Measurements from ENCODE around the gene CCDC110.

CCDC110 gene

DNA sequence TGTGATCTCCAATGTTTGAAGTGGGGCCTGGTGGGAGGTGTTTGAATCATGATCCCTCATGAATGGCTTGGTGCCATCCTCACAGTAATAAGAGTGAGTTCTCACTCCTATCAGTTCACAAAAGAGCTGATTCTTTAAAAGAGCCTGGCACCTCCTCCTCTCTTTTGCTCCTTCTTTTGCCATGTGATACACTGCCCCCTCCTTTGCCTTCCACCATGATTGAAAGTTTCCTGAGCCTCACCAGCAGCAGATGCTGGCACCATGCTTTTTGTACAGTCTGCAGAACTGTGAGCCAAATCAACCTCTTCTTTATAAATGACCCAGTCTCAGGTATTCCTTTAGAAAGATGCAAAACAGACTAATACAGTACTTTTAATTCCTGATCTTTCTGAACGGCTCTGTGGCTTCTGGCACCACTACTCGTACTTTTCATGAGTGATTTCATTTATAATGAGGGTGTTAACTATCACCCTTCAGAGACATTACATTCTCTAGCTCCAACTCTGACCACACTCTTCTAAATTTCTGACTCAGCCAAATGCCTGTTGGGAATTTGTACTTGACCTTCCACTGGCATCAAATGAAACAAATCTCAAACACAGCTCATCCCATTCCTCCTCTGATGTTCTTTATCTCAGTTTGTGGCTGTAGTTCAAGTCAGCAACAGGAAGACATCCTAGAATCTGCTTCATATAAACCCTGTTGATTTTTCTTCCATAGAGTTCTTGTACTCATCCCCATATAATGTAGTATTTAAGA is 50.0 kb downstream of the CCDC110 start:
- no peak for DNase-seq (ENCODE audit: low read depth in 2 of 2)

GRCh38 chr4:185416955-185417354 is 54.6 kb downstream of the CCDC110 start:
- no peak for DNase-seq (ENCODE audit: low read depth in 2 of 2)

GRCh38 chr4:185412412-185412811 is 59.1 kb downstream of the CCDC110 start:
- DNase-seq (ENCODE audit: low read depth in 2 of 2): no peak

GRCh38 chr4:185411849-185412248 is 59.7 kb downstream of the CCDC110 start:
- no peak for DNase-seq (ENCODE audit: low read depth in 2 of 2)

- no peak for DNase-seq (ENCODE audit: low read depth in 2 of 2)
These were observed 63.1 kb downstream of the CCDC110 start for GRCh38 chr4:185408432-185408831.

DNA sequence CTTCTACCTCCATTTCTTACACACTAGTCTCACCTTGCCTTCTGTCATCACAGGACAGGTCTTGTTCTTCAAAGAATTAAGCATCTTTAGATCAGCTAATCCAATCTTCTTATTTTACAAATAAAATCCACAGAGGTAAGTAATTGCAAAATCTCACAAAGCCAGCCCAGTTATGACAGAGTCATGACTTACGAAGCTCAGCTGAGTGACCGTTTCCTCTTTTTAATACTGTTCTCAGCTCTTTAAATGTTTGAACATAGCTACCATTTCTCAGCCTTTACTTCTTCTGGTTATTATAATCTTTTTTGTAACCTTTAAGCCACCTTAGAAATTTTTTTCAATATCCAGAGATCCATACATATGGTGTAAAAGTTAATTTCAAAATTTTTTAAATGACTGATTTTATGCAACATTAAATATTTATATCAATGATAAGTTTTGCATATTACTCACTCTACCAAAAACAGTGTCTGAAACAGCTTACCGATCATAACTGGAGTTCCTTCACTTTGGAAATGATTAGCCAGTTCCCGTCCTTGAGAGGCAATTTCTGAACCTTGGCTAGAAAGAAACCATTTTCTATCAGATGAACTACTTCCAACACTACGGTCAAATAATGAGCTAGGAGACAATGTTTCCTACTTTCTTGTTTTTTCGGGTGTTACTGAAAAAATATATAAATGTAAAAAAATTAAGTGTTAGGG is 66.1 kb downstream of the CCDC110 start:
- DNase-seq (ENCODE audit: low read depth in 2 of 2): no peak

- no peak for DNase-seq (ENCODE audit: low read depth in 2 of 2)
These were observed 67.5 kb downstream of the CCDC110 start for GRCh38 chr4:185404031-185404430.

- no peak for DNase-seq (ENCODE audit: low read depth in 2 of 2)
These were observed 72.1 kb downstream of the CCDC110 start for GRCh38 chr4:185399466-185399865.

DNA sequence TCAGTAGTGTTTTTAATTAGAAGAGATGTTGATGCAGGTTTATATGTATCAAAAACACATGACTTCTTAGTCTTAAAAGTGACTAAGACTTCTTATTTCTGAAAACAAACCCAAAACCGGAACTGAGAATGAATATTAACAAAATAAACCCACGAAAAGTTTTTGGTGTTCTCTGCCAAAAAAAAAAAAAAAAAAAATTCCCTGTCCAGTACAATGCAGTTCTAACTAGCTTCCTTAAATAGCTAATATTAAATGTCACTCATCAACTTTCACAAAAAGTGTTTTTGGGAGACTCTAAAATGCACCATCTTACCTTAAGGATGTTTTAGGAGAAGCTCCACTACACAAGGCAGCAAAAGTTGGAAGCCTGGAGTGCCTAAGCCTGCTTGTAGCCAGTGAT is 72.9 kb downstream of the CCDC110 start:
- DNase-seq (ENCODE audit: low read depth in 2 of 2): no peak

- DNase-seq (ENCODE audit: low read depth in 2 of 2): no peak
These were observed 74.7 kb downstream of the CCDC110 start, which contains the start of gene ANKRD37 for GRCh38 chr4:185396724-185397385. Gene ANKRD37, plus strand, starts transcription at chr4:185396841. Its CDS starts 83 bp downstream, at chr4:185396924.

DNA sequence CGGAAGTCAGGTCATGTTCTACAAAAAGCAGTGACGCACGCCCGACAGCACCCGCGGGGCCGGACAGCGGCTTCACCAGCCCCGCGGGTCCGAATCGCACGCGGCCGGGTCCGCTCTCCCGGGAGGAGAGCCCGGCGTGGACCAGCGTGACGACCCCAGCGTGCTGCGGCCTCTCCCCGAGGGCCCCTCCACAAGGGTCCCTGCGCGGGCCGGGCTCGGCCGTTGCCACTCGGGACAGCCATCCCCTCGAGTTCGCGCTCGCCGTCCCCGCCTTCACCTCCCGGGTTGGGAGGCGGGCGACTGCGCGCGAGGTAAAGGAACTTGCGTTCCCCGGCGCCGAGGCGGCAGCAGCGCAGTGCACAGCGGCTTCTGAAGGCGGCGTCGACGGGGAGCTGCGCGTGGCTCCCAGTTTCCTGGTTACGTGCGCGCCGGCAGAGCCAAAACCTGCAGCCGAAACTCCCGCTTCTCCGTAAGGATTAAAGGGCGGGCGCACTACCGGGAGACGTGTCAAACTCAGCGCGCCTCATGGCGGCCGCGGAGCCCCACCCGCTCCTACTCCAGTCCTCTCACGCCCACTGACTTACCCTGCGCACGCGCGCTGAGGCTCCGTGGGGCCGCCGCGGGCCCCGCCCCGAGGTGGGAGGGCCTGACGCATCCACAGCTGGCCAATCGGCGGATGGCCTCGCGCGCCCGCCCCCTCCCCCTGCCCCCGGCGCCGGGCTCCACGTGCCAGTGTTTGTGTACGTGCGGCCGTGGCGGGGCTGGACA is 75.4 kb downstream of the CCDC110 start:
- DNase-seq (ENCODE audit: low read depth in 2 of 2): peak; percentile 92 to 93

GRCh38 chr4:185395238-185395955 is 76.1 kb downstream of the CCDC110 start, which contains the start of gene LRP2BP:
Gene LRP2BP, minus strand, starts transcription at chr4:185395924. Its CDS starts 17,738 bp downstream, at chr4:185378186.
- DNase-seq (ENCODE audit: low read depth in 2 of 2): no peak
